Activated T-helper 2 cell treated with anti-CD3 and anti-CD28 coated beads, Interferon-gamma antibody, Interleukin-2, Interleukin-4, amounts not matched to agents 10 μg/mL and 5 μg/mL and 100 μg/mL, durations not matched to agents 14 hours and 24 hours and 36 hours (primary cell): ENCODE results near the gene HTRA3. TPM values are rescaled to one million over a fixed set of nuclear protein-coding genes. Genes with fewer than 3 reads are reported as not detected.

Experiments used
- DNase-seq: peaks from one replicate; pipeline ENCODE4 v3.0.0; 2021; ENCODE audit warnings: low spot score
- H3K27ac Mint-ChIP-seq: one replicate; pipeline ENCODE4 v1.8.0; 2021; ENCODE audit warnings: mixed read lengths
- H3K27me3 Mint-ChIP-seq: one replicate; pipeline ENCODE4 v1.8.0; 2021; ENCODE audit warnings: low read depth, mixed read lengths
- H3K36me3 Mint-ChIP-seq: one replicate; pipeline ENCODE4 v1.8.0; 2021; ENCODE audit warnings: low read depth, mixed read lengths
- H3K4me1 Mint-ChIP-seq: one replicate; pipeline ENCODE4 v1.8.0; 2021; ENCODE audit warnings: low read depth, mixed read lengths
- H3K4me3 Mint-ChIP-seq: one replicate; pipeline ENCODE4 v1.8.0; 2021; ENCODE audit warnings: low read depth, mild to moderate bottlenecking, moderate library complexity, mixed read lengths
- H3K9me3 Mint-ChIP-seq: one replicate; pipeline ENCODE4 v1.8.0; 2021; ENCODE audit warnings: mixed read lengths
- intact Hi-C: fragments of 100-400 bp; cut with micrococcal nuclease; formaldehyde crosslinking; loops from one replicate; pipeline ENCODE4 v1.15.1; 2023
- total RNA-seq: library from RNA; stranded (reverse); gene quantifications from 2 replicates; pipeline ENCODE4 v1.2.3, GENCODE V29; 2022

Gene HTRA3
- total RNA-seq, 1 donor from 2014 or later = 0.23 TPM

DNA sequence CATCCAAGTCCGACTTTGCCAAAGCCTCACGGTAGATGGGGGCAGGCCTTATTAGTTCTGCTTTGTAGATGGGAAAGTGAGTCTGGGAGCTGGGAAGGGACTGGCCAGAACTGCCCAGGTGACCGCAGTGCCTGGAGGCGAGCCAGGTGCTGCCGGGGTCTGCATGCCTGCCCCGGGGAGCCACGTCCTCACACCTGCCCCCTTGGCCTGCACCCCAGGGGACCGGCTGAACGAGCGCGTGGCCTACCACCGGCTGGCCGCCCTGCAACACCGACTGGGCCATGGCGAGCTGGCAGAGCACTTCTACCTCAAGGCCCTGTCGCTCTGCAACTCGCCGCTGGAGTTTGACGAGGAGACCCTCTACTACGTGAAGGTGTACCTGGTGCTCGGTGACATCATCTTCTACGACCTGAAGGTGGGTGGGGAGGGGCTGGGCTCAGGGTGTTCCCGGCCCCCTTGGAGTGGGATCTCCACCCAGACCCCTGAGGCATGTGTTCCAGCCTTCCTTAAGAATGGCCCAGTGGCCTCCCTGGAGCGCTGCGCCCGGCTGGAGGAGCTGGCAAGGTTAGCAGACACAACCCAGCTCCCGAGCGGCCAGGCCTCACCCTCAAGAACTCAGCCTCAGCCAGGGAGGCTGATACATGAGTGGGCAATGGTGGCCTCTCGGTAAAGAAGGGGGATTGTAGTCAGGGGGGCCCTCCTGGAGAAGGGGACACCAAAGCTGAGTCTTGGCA, 32.1 kb upstream of the HTRA3 start:
- Mint-ChIP-seq H3K9me3 (no peaks in the 10 kb centered on the region), H3K36me3 (no peaks in the 10 kb centered on the region), H3K4me1 (no peaks in the 10 kb centered on the region), H3K27me3 (no peaks in the 10 kb centered on the region), H3K27ac (no peak overlapping the region), H3K4me3 (no peak overlapping the region)
- no peak for DNase-seq
- intact Hi-C loops = no loop called here

DNA sequence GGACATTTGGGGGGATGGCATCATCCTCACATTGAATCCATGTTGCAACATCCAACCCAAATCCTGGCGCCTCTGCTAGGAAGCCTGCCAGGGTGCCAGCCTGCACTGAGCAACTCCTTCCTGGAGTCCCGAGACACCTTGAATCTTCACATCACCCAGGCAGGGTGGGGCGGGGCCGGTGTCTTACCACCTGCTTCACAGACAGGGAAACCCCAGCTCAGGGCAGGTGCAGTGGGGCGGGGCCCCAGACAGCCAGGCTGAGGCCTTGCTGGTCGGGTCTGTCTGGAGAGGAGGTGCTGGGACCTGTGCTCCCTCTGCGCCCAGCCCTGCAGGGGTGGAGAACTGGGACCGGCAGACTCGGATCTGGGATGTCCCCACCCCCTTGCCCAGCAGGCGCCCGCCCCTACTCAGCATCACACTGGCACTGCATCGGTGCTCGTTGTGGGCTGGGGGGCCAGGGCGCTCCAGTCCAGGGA, 31.5 kb upstream of the HTRA3 start:
- H3K36me3 Mint-ChIP-seq = no peaks in the 10 kb centered on the region
- H3K4me1 Mint-ChIP-seq = no peaks in the 10 kb centered on the region
- no peak overlapping the region for H3K4me3 Mint-ChIP-seq
- no peak overlapping the region for H3K27ac Mint-ChIP-seq
- intact Hi-C loops = no loop called here
- DNase-seq = no peak
- no peaks in the 10 kb centered on the region for H3K9me3 Mint-ChIP-seq
- no peaks in the 10 kb centered on the region for H3K27me3 Mint-ChIP-seq

DNA sequence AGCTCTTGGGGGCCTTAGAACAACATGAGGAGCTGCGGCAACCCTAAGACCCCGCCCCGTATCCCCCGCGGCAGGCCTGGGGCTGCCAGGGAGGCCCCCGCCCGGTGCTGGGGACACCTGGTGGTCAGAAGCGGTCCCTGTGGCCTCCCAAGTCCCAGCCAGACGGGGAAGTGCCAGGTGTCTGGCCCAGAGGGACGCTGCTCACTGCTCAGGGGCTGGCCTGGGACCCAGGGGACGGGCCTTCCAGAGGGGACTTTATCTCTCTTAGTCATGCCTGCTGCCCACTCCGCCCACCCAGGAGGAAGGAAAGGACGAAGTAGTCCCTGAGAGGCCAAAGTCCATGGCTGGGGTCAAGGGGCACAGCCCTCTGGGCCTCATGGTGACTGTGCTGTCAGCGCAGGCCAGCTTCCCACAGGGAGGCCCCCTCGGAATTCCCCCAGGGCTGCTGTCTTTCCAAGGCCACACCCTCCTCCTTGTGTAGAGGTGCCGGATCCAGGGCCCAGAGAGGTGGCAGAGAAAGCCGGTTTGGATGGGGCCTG, 31.0 kb upstream of the HTRA3 start:
- Mint-ChIP-seq H3K4me1 (no peaks in the 10 kb centered on the region), H3K36me3 (no peaks in the 10 kb centered on the region), H3K4me3 (no peak overlapping the region), H3K27me3 (no peaks in the 10 kb centered on the region), H3K27ac (no peak overlapping the region), H3K9me3 (no peaks in the 10 kb centered on the region)
- intact Hi-C loops = no loop called here
- no peak for DNase-seq

DNA sequence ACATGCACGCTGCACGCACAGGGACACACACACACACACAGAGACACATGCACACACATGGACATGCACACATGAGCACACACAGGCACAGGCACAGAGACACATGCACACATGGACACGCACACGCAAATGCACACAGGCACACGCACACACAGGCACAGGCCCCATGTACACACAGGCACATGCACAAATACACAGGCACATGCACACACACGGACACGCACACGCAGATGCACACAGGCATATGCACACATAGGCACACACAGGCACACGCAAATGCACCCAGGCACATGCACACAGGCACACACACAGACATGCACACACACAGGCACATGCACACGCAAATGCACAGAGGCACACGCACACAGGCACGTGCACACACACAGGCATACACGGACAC, 30.3 kb upstream of the HTRA3 start:
- no peak for DNase-seq

DNA sequence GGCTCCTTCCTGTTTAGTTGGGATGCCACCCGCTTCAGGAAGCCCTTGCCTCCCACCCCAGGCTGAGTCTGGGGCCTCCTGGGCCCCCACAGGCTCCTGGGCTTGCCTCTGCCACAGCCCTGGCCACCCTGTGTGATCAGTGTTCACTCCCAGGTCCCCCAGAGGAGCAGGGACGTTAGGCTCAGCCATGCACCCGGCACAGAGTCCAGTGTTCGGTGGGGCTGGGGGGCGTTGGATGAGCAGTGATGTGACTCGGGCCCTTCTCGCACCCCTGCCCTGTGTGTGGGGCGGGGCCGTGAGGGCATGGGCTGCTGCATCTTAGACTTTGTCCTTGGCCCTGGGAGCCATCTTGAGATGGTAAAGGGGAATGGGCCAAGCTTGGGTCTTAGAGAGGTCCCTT, 29.9 kb upstream of the HTRA3 start:
- no peak for DNase-seq
- H3K36me3 Mint-ChIP-seq = no peaks in the 10 kb centered on the region
- H3K27ac Mint-ChIP-seq = no peak overlapping the region
- no peaks in the 10 kb centered on the region for H3K27me3 Mint-ChIP-seq
- intact Hi-C loops = no loop called here
- H3K9me3 Mint-ChIP-seq = no peaks in the 10 kb centered on the region
- no peak overlapping the region for H3K4me3 Mint-ChIP-seq
- H3K4me1 Mint-ChIP-seq = no peaks in the 10 kb centered on the region

More for the DNA sequence above, 30.3 kb upstream of the HTRA3 start:
- no peak overlapping the region for H3K27ac Mint-ChIP-seq
- H3K9me3 Mint-ChIP-seq = no peaks in the 10 kb centered on the region
- H3K4me1 Mint-ChIP-seq = no peaks in the 10 kb centered on the region
- intact Hi-C loops = no loop called here
- H3K36me3 Mint-ChIP-seq = no peaks in the 10 kb centered on the region
- no peak overlapping the region for H3K4me3 Mint-ChIP-seq
- no peaks in the 10 kb centered on the region for H3K27me3 Mint-ChIP-seq

DNA sequence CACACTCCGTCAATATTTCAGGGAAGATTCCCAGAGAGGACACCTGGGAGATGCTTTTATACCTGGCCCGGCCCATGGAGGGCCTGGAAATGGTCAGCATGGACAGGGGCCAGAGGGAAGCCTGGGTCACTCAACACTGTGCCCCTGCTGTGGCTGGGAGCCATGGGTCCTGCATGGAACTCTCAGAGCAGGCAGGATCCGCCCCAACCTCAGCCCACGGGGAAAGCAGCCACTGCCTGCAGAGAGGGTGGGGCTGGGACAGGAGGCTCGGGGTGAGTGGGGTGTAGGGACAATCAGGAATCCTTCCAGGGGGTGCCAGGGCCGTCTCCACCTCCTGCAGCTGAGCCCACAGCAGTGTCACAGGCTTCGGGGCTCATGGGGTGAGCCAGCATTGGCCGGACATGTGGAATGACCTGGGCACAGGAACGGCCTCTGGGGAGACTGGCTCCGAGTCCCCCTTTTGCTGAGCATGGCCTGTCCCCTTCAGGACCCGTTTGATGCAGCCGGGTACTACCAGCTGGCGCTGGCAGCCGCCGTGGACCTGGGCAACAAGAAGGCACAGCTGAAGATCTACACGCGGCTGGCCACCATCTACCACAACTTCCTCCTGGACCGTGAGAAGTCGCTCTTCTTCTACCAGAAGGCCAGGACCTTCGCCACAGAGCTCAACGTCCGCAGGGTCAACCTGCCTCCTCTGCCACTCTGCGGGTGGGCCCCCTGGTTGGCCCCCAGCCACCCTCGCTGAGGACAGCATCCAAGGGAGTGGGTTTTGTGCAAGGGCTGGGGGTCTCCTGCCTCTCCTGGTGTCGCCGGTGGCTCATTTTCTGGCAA, 29.1 kb upstream of the HTRA3 start:
- no peak overlapping the region for H3K4me3 Mint-ChIP-seq
- no peaks in the 10 kb centered on the region for H3K9me3 Mint-ChIP-seq
- H3K27me3 Mint-ChIP-seq = no peaks in the 10 kb centered on the region
- intact Hi-C loops = no loop called here
- no peak overlapping the region for H3K27ac Mint-ChIP-seq
- no peaks in the 10 kb centered on the region for H3K4me1 Mint-ChIP-seq
- no peak for DNase-seq
- no peaks in the 10 kb centered on the region for H3K36me3 Mint-ChIP-seq

DNA sequence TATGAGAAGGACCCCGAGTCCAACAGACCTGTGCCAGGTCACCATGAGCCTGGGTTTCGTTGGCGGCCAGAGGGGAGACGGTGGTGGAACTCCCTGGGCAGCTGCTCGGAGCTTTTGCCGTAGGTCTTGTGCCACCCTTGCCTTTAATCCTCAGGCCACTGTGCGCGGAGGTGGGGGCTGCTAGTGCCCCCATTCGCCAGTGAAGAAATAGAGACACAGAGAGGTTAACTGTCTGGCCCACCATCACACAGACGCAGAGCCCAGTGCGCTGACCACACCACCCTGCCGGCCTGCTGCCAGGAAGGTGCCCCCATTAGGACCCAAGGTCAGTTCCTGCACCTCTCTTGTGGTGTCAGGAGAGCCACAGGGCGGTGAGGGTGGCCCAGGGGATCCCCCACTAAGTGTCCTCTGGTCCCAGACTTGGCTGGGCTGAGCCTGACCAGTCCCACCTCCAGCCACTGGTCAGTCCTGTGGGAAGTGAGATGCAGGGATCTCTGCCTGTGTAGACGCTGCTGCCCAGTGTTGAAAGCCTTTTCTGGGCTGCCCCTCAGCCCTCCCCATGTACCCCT, 28.3 kb upstream of the HTRA3 start:
- no peaks in the 10 kb centered on the region for H3K27me3 Mint-ChIP-seq
- H3K27ac Mint-ChIP-seq = no peak overlapping the region

DNA sequence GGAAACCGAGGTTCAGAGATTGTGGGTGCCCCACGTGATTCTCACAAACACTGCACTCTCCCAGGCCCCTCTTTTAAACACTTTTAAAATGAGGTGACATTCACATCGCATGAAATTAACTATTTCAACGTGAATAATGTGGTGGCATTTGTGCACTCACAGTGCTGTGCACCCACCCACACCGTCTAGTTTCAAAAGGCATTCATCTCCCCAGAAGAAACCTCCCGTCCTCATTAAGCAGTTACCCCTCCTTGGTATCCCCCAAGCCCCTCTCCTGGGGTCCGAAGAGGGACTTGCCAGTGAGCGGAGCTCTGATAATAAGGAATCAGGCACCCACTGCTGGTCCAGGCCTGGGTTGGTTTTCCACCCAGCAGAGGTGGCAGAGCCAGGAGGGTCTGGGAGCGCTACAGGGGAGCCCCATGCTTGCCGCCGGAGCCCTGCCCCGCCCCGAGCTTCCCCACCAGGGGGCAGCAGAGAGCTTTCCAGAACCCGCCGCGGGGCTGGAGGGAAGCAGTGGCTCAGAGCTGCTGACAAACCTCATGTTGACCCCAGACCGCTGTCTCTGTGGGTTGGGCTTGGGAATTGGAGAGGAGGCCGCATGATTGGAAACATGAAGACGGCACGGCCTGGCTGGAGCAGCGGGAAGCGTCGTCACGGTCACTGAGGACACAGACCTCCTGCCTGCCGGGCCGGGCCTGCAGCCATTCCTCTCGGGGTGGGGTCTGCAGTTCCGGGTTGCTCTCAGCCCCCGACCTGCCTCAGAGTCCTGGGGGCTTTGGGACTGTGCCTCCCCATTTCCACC, 27.5 kb upstream of the HTRA3 start:
- H3K27me3 Mint-ChIP-seq = no peaks in the 10 kb centered on the region
- H3K4me3 Mint-ChIP-seq = no peak overlapping the region
- no peaks in the 10 kb centered on the region for H3K4me1 Mint-ChIP-seq
- intact Hi-C loops = loop anchor here (1.0 kb wide), 4 partner anchors 65 to 352 kb away; no protein-coding TSS in a partner anchor
- DNase-seq = peak; percentile 59
- no peak overlapping the region for H3K27ac Mint-ChIP-seq
- H3K9me3 Mint-ChIP-seq = no peaks in the 10 kb centered on the region
- no peaks in the 10 kb centered on the region for H3K36me3 Mint-ChIP-seq

More for the DNA sequence above, 28.3 kb upstream of the HTRA3 start:
- intact Hi-C loops = no loop called here
- no peaks in the 10 kb centered on the region for H3K9me3 Mint-ChIP-seq
- H3K36me3 Mint-ChIP-seq = no peaks in the 10 kb centered on the region
- no peaks in the 10 kb centered on the region for H3K4me1 Mint-ChIP-seq
- DNase-seq = no peak
- H3K4me3 Mint-ChIP-seq = no peak overlapping the region

DNA sequence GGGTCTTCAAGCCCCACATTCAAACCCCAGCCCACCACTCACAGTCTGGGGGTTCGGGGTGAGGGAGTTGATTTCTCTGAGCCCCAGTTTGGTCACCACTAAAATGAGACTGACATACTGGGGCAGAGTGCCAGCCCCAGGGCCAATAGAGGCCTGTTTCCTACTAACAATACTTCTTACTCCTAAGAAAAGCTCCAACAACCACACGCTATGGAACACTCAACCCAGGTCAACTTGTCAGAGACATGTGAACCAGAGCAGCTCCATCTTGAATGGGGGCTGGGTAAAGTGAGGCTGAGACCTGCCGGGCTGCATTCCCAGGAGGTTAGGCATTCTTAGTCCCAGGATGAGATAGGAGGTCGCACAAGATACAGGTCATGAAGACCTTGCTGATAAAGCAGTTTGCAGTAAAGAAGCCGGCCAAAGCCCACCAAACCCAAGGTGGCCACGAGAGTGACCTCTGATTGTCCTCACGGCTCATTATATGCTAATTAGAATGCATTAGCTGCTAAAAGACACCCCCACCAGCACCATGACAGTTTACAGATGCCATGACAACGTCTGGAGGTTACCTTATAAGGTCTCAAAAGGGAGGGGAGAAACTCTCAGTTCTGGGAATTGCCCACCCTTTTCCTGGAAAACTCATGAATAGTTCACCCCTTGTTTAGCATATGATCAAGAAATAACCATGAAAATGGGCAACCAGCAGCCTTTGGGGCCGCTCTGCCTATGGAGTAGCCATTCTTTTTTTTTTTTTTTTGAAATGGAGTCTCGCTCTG, 26.6 kb upstream of the HTRA3 start:
- no peaks in the 10 kb centered on the region for H3K36me3 Mint-ChIP-seq
- intact Hi-C loops = loop anchor here (1.0 kb wide), 4 partner anchors 66 to 351 kb away; no protein-coding TSS in a partner anchor

DNA sequence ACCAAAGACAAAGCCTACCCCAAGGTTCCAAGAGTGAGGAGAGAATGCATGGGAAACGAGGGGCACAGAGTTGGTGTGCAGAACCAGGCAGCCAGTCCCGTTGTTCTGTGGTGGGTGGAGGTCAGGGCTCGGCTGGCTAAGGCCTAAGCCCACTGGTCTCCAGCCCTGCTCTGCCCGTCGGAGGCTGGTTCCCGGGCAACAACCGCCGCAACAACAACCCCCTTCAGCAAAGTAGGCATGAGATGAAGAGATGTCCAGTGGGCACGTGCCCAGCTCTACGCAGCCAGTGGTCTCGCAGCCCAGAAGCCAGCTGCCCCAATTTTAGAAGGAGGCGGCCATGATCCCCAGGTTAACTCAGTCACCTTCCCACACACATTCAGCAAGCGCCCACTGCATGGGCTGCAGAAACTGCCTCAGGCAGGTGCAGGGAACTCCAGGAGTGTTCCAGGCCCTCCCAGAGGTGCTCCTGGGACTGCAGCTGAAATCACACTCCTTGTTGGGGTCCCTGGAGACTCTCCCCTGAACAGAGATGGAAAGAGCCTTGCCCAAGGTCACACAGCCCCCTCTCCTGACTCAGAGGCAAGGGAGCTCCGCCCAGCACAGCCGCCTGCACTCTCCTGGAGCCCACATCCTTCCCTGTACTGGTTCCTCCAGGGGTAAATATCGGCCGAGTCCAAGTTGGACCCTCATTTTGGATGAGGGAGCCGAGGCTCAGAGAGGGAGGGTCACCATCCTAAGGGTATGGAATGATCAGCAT, 25.4 kb upstream of the HTRA3 start:
- DNase-seq = no peak
- Mint-ChIP-seq H3K36me3 (no peaks in the 10 kb centered on the region), H3K27me3 (no peaks in the 10 kb centered on the region), H3K9me3 (no peaks in the 10 kb centered on the region), H3K4me1 (no peaks in the 10 kb centered on the region), H3K4me3 (no peak overlapping the region), H3K27ac (no peak overlapping the region)
- intact Hi-C loops = no loop called here

More for the DNA sequence above, 26.6 kb upstream of the HTRA3 start:
- Mint-ChIP-seq H3K27ac (no peak overlapping the region), H3K9me3 (no peaks in the 10 kb centered on the region), H3K4me1 (no peaks in the 10 kb centered on the region), H3K4me3 (no peak overlapping the region), H3K27me3 (no peaks in the 10 kb centered on the region)
- no peak for DNase-seq

DNA sequence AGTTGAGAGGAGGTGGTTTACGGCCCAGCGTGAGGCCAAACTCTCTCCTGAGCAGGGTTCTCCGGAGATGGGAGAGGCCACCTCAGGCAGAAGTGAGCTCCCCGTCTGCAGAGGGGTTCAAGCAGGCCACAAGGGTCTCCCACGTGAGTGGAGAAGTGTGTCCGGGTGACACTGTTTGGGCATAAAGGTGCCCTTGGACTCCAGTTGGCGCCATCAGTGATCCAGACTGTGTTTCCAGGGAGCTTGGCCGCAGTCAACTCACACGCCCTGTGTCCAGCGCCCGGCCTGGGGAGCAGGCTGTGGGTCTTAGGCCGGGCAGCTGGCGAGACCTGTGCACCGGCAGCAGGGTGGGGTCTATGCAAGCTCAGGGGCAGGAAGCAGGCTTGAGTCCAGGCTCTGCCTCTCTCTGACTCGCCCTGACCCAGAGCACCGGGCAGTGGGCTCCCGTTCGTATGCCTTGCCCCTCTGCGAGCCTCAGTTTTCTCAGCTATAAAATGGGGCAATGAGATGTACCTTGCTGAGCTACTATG, 24.6 kb upstream of the HTRA3 start:
- intact Hi-C loops = no loop called here
- H3K9me3 Mint-ChIP-seq = no peaks in the 10 kb centered on the region
- H3K4me1 Mint-ChIP-seq = no peaks in the 10 kb centered on the region
- no peaks in the 10 kb centered on the region for H3K27me3 Mint-ChIP-seq
- H3K27ac Mint-ChIP-seq = no peak overlapping the region
- H3K36me3 Mint-ChIP-seq = no peaks in the 10 kb centered on the region
- H3K4me3 Mint-ChIP-seq = no peak overlapping the region
- no peak for DNase-seq
